HG03439 (cell line): ENCODE results near the gene RPL9.
"Not testable (repeated sequence)": the region's sequence is repeated elsewhere in the genome, so short reads cannot be mapped to it uniquely, and the experiment has no call there.

Experiments
- ATAC-seq: cut with Tn5 transposase; IDR thresholded peaks from one replicate; pipeline ENCODE4 v1.9.1; 2021; ENCODE audit warnings: mild to moderate bottlenecking, moderate library complexity; ENCODE audit not compliant: unreplicated experiment

The RPL9 gene

GRCh38 chr4:39427520-39428114, 31.1 kb downstream of the RPL9 start:
- ATAC-seq: no peak

- ATAC-seq: no peak
These were observed 32.0 kb downstream of the RPL9 start for GRCh38 chr4:39426728-39427127.

GRCh38 chr4:39425297-39425696, 33.4 kb downstream of the RPL9 start:
- ATAC-seq: not testable (repeated sequence)

- ATAC-seq: no peak
These were observed 36.5 kb downstream of the RPL9 start for GRCh38 chr4:39422247-39422646.

GRCh38 chr4:39415678-39416283, 42.9 kb downstream of the RPL9 start:
- no peak for ATAC-seq

GRCh38 chr4:39411561-39411960, 47.2 kb downstream of the RPL9 start:
- ATAC-seq: not testable (repeated sequence)

GRCh38 chr4:39410415-39410814, 48.3 kb downstream of the RPL9 start:
- no peak for ATAC-seq

- ATAC-seq: no peak
These were observed 51.2 kb downstream of the RPL9 start for GRCh38 chr4:39407584-39407885.

GRCh38 chr4:39406763-39407583, 51.7 kb downstream of the RPL9 start, which contains the start of gene KLB:
Gene KLB (plus strand): TSS chr4:39406930. CDS start chr4:39406950, 20 bp downstream.
- no peak for ATAC-seq
